HG03159 (cell line): ENCODE data around the gene GRIN2D.
A peak's percentile ranks its signal among the peaks of the same experiment; 100 is the strongest.

ENCODE experiments used
- ATAC-seq: cut with Tn5 transposase; IDR thresholded peaks from one replicate; pipeline ENCODE4 v1.9.1; 2021; ENCODE audit warnings: mild to moderate bottlenecking, moderate library complexity; ENCODE audit not compliant: unreplicated experiment

GRIN2D gene

DNA sequence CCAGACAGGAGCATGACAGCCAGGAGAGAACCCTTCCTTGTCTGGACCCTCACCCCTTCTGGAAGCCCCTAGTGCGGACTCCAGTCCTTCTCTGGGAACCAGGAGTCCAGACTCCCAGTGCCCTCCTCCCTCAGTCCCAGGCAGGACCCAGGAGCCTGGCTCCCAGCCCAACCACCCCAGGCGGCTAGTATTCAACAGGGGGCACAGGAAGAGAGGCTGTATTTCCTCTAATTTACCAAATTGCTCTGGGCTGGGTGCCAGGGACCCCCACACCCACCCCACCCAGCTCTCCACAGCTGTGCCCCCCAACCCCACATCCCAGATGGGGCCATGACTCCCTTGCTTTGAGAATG, 3.3 kb downstream of the GRIN2D start:
- ATAC-seq, result no peak

DNA sequence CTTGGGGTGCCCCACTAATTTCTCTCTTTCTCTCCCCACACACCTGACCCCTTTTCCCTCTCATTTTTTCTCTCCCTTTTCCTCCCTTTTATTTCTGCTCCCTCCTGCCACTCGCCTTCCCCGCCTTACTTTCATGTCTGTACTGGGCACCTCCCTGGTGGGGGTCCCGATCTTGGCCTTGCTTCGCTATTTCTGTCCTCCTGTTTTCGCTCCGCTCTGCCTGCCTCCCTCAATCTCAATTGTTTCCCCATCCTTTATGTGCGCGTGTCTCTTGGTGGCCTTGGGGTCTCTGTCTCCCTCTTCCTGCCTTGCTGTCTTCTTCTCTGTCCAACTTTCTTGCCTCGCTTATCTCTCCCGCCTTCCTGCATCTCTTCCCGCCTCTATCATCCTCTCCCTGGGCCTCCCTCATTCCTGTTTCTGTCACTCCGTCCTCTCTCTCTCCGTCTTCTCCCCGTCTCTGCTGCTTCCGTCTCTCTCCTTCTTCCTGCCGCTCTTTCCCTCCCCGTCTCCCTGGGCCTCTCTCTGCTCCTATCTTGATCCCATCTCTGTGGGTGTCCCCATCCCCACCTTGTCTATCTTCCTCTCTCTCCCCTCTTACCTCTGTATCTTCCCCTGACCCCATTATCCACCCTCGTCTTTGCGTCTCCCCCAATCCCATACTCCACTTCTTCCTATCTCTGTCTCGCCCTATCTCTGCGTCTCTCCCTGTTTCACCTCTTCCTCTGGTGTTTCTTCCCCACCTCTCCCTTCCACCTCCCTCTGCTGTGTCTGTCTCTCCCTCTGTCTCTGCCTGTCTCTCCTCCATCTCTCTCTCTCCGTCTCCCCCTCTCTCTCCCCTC, 4.0 kb downstream of the GRIN2D start:
- no peak for ATAC-seq

DNA sequence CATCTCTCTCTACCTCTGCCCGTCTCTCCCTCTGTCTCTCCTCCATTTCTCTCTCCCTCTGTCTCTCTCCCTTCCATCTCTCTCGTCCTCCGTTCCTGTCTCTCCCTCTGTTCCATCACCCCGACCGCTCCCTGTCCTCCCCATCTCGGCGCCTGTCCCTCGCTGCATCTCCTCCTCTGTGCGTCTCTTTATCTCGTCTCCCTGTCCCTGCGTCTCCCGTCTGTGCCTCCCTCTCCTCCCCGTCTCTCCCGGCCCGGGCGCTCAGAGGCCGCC, 4.6 kb downstream of the GRIN2D start:
- no peak for ATAC-seq

DNA sequence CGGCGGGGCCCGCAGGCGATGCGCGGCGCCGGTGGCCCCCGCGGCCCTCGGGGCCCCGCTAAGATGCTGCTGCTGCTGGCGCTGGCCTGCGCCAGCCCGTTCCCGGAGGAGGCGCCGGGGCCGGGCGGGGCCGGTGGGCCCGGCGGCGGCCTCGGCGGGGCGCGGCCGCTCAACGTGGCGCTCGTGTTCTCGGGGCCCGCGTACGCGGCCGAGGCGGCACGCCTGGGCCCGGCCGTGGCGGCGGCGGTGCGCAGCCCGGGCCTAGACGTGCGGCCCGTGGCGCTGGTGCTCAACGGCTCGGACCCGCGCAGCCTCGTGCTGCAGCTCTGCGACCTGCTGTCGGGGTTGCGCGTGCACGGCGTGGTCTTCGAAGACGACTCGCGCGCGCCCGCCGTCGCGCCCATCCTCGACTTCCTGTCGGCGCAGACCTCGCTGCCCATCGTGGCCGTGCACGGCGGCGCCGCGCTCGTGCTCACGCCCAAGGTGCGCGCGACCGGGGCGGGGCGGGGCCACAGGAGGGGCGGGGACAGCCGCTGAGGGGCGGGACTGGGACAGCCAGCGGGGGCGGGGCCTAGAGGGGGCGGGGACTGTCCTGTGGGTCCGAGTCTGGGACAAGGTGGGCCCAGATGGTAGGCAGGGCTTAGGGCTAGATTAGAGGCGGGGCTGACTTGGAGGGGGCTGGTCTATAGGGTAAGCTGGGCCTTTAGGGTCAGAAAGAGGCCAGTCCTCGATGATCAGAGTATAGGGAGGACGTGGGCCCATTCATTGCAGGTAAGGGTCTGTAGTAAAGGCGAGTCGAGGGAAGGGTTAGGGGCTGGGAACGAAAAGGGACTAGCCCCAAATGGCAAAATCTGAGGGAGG, 5.1 kb downstream of the GRIN2D start:
- ATAC-seq, result peak; percentile 46

DNA sequence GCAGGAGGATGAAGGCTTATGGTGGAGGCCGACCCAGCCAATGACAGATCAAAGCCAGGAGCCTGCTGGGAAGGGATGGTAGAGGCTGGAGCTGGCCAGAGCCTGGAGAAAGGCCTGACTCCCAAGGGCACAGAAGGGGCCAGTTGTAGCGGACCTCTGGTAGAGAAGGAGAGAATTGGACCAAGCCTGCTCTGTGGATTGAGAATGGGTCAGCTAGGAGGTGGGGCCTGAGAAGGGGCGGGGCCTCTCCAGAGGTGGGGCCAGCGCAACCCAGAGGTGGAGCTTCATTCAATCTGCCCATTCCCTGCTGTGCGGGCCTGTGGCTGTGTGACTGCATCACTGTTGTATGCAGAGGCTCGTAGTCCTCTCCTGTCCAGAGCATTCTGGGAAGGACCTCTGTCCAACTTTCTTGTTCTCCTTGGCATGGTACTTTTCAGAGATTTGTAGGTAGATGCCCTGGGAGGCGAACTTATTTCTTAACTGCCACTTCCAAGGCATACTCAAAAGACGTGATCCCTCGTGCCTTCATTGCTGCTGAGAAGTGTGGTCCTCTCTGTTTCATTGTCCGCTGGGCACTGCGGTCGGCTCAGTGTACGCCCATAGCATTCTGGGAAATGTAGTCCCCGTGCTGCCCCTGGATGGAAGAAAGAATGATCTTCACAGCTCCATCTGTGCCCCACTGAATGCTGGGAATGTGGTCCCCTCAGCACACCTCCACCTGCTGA, 6.7 kb downstream of the GRIN2D start:
- no peak for ATAC-seq

DNA sequence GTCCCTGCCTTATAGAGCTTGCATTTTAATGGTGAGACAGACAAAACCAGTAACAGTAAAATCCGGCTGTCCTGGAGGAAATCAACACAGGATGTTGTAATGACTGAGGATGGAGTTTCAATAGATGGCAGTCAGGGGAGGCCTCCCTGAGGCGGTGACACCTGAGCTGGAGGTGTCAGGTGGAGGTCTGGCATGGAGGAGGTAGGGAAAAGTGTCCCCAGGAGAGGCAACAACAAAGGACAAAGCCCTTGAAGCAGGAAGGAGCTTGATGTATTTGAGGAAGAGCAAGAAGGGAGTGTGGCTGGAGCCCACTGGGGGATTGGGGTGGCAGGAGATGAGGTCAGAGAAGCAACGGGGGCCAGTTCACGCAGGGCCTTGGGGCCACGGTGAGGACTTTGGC, 7.8 kb downstream of the GRIN2D start:
- no peak for ATAC-seq

DNA sequence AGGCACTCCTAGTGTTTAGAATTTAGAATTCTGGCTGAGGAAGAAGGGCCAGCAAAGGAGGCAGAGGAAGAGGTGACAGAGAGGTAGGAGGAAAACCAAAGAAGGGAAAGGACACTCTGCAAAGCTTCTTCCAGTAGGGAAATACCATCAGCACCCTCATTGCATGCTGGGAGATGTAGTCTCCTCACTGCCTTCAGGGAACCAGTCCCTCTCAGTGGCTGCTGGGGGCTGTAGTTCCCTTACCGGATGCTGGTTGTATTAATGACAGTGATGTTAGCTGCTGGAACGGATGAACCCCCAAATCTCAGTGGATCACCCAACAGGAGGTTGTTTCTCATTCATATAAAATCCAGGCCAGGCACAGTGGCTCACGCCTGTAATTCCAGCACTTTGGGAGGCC, 10.1 kb downstream of the GRIN2D start:
- no peak for ATAC-seq

DNA sequence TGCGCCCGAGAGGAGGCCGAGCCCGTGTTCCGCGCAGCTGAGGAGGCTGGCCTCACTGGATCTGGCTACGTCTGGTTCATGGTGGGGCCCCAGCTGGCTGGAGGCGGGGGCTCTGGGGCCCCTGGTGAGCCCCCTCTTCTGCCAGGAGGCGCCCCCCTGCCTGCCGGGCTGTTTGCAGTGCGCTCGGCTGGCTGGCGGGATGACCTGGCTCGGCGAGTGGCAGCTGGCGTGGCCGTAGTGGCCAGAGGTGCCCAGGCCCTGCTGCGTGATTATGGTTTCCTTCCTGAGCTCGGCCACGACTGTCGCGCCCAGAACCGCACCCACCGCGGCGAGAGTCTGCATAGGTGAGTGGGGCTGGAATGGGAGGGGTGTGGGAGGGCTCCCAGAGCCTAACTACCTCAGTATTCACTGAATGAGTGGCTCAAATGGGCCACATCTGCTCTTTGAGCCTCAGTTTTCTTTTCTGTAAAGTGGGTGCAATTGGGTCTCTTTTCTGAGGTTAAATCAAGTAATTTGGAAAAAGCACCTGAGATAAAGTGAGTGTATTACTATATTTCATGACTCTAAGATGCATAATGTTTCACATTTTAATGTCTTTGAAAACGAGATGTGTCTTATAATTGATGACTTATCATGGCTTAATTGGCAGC, 11.7 kb downstream of the GRIN2D start:
- no peak for ATAC-seq

DNA sequence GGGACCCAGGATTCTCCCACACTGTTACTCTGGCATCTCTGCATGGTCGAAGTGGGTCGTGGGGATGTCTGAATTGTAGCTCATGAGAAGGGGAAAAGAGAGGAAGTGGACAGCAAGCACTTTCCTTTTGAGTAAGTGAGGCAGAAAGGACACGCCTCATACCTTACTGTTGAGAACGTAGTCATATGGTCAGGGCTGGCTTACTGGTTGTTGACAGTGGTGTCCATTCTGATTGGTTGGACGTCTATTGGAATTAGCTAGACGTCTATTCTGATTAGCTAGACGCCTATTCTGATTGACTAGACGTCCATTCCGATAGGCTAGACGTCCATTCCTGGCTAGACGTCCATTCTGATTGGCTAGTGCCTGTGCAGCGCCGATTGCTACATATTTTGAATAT, 12.4 kb downstream of the GRIN2D start:
- no peak for ATAC-seq

DNA sequence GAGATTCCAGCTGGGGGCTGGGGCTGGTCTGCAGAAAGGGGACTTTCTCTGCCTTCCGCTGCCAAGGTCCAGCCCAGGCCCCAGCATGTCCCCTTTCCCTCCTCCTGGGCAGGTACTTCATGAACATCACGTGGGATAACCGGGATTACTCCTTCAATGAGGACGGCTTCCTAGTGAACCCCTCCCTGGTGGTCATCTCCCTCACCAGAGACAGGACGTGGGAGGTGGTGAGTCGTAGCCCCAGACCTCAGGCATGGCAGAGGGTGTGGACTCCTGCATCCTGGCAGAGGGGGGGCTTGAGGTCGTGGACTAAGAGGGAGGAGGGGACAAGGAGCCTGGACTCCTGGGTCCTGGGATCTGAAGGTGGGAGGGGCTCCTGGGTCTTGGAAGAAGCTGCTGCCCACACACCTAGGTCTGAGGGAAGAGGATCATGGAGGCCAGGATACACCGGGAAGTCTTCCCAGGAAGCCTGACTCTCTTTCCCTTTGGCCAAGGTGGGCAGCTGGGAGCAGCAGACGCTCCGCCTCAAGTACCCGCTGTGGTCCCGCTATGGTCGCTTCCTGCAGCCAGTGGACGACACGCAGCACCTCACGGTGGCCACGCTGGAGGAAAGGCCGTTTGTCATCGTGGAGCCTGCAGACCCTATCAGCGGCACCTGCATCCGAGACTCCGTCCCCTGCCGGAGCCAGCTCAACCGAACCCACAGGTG, 20.6 kb downstream of the GRIN2D start:
- no peak for ATAC-seq

DNA sequence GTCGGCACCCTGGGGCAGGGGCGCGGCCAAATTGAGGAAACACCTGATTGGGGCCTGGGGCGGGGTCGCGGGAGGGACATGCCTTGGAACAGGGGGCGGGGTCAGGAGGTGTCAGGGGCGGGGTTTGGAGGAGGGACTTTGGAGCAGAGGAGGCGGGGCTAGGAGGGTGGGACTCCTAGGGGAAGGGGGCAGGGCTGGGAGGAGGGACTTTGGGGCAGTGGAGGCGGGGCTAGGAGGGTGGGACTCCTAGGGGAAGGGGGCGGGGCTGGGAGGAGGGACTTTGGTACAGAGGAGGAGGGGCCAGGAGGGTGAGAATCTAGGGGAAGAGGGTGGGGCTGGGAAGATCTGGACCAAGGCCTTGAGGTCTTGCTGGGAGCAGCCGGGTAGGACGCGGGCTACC, 21.9 kb downstream of the GRIN2D start:
- no peak for ATAC-seq

DNA sequence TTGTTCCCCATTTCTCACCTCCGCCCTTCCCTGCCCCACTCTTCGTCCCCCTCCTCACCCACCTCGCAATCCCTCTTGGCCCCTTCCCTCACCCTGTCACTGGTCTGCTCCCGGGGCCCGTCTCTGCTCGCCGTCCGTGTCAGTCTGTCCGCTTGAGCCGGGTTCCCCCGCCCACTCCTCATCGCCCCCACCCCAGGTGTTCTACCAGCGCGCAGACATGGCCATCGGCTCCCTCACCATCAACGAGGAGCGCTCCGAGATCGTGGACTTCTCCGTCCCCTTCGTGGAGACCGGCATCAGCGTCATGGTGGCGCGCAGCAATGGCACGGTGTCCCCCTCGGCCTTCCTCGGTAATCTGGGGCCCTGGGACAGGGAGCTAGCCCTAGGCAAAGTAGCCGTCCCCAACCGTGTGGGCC, 22.3 kb downstream of the GRIN2D start:
- no peak for ATAC-seq

DNA sequence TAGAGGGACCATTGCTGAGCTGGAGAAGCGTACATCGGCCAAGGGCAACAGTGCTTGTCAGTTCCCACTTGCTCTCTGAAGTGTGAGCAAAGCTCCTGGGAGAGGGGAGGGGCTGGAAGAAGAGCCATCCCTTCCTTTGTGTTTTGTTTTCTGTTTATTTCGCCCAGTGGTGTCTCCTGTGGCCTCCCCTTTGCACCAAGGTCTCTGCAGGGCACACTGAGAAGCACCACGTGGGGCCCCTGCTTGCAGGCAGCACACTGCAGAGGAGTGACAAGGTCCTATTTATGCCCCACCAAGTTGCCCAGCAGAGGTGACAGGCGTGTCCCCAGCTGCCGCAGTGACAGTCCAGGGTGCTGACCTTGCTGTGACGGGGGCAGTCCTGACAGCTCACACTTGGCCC, 24.0 kb downstream of the GRIN2D start:
- no peak for ATAC-seq

DNA sequence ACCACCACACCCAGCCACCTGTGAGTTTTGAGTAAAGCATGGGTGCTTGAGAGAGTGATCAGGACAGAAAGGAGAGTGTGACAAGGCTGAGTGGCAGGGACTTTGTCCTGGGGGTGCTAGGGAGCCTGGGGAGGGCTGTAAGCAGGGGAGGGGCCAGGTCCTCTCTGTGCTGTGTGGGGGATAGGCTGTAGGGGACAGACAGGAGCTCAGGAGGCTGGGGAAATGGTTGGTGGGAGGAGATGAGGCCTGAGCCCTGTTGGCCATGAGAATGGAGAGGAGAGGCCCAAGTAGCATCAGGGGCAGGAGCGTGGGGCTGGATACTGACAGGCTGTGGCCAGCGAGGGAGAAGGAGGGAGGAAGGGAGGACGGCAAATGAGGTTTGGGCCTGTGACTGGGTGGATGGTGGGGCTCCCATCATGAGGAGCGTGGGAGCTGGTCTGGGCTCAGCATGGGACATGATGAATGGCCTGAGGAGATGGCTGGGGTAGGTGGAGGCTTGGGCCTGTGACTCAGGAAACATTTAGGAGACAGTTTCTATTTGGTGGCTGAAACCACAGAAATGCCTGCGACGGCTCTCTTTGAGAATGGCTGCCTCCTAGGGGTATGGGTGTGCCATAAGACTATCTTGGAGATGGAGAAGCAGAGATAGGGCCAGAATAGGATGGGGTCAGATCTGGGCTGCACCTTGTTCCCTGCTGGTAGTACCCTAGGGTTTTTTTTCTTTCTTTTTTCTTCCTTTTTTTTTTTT, 25.0 kb downstream of the GRIN2D start:
- ATAC-seq, result no peak

DNA sequence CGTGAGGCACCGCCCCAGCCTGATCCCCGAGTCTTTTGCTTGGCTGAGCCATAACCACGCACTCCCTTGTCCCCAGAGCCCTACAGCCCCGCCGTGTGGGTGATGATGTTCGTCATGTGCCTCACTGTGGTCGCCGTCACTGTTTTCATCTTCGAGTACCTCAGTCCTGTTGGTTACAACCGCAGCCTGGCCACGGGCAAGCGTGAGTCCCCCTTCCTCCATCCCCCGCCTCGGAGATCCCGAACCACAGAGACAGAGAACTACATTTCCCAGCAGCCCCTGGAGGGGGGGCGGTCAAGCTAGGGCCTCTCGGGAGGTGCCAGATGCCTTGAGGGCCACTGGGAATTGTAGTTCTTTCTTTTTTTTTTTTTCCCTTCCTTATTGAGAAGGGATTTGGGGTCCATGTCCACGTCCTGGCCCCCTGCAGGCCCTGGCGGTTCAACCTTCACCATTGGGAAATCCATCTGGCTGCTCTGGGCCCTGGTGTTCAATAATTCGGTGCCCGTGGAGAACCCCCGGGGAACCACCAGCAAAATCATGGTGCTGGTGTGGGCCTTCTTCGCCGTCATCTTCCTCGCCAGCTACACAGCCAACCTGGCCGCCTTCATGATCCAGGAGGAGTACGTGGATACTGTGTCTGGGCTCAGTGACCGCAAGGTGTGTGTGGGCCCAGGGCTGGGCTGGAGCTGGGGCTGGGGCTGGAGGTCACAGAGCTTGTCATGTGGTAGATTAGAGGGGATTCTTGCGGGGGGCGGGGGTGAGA, 25.9 kb downstream of the GRIN2D start:
- ATAC-seq, result no peak

DNA sequence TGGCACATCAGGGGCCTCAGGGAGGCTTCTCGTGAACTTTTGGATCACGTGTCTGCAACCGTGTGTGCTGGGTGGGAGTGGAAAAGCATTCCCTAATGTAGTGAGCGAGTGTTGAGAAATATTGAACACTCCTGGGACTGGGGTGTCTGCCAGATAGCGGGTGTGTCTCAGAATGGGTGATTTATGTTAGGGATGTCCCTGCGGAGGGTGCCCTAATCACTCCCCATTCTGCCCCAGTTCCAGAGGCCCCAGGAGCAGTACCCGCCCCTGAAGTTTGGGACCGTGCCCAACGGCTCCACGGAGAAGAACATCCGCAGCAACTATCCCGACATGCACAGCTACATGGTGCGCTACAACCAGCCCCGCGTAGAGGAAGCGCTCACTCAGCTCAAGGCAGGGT, 28.1 kb downstream of the GRIN2D start:
- no peak for ATAC-seq

DNA sequence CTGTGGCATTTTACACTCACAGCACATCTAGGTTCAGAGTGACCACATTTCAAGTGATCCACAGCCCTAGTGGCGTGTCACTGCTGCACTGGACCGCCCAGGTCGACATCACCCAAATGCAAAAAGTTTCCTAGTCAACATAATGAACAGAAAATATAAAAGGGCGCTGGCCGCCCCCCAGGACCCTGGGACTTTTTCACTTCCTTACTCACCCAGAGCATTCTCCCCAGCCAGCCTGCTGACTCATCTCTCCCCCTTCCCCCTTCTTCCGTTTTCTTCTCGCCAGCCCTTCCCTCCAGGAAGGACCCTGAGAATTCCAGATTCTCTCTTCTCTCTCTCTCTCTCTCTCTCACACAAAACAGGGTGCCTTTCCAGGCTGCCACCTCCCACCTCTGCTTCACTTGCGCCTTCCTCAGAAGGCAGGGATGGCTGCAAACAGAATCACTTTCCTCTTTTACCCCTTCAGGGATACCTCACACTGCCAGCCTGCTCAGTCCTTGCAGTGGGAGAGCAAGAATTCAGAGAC, 31.3 kb downstream of the GRIN2D start:
- no peak for ATAC-seq

DNA sequence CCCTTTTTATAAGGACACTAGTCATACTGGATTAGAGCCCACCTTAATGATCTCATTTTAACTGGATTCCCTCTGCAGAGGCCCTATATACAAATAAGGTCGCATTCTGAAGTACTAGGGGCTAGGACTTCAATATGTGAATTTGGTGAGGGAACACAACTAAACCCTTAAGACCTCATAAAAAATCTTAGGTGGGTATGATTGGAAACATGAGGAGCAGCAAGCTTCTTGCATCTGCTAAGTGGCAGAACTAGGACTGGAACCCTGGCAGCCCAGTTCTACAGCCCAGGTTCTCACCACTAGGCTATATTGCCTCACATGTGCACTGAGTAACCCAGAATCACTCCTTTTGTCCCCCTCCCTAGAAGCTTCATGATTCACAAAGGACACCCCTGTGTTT, 35.2 kb downstream of the GRIN2D start:
- ATAC-seq, result no peak

DNA sequence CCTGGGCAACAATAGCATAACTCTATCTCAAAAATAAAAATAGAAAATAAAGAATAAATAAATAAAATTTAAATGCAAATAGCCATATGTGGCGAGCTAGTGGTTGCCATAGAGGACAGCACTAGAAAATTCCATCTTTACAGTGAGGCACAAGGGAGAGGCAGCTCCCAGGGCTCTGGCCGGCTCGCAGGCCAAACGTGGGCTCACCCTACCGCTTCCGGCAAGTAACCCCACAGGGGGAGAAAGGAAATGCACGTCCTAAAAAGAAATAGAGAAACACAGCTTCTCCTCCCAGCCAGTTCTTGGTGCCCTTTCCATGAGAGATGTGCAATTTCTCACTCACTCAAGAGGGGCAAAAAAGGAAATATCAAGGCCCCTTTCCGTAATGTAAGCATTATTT, 39.9 kb downstream of the GRIN2D start:
- no peak for ATAC-seq
